ENCODE data around the gene EEFSEC. TPM values are rescaled to one million over a fixed set of nuclear protein-coding genes. Genes with fewer than 3 reads are reported as not detected.

Gene EEFSEC
- total and polyA plus RNA-seq, 2 experiments from 2014 or later = 10.1 to 16.2 TPM

- TF ChIP-seq REST (IDR thresholded peaks at IDR 0.05; ENCODE audit: unreplicated experiment) (no peak), CTCF (conservative IDR thresholded peaks at IDR 0.05; ENCODE audit: low read depth in 2 of 2) (no peak), ETS1 (IDR thresholded peaks at IDR 0.05) (no peak), ZNF331 (CRISPR knock-in tag; IDR thresholded peaks at IDR 0.05; ENCODE audit: low read depth) (no peak)
Observed at GRCh38 chr3:128195369-128195768, 42.1 kb downstream of the EEFSEC start (continued).

GRCh38 chr3:128195802-128196201 is 42.5 kb downstream of the EEFSEC start:
- no peak for ATAC-seq
- H3K4me1 ChIP-seq (ENCODE audit: insufficient read depth) = peaks cover 41% of the 10 kb centered on the region
- no peak for TF ChIP-seq ETS1 (IDR thresholded peaks at IDR 0.05)
- TF ChIP-seq CREB1 (CRISPR knock-in tag; IDR thresholded peaks at IDR 0.05; ENCODE audit: low read depth) = no peak
- no peak for TF ChIP-seq STAT1 (IDR thresholded peaks at IDR 0.05; ENCODE audit: unreplicated experiment)
- TF ChIP-seq JUNB (IDR thresholded peaks at IDR 0.05; ENCODE audit: unreplicated experiment) = no peak
- TF ChIP-seq ZNF331 (CRISPR knock-in tag; IDR thresholded peaks at IDR 0.05; ENCODE audit: low read depth) = no peak
- no peak for TF ChIP-seq REST (IDR thresholded peaks at IDR 0.05; ENCODE audit: unreplicated experiment)
- no peak for TF ChIP-seq NANOG (IDR thresholded peaks at IDR 0.05; ENCODE audit: borderline replicate concordance)
- TF ChIP-seq CTCF (conservative IDR thresholded peaks at IDR 0.05; ENCODE audit: low read depth in 2 of 2) = no peak

More at GRCh38 chr3:128195802-128196201, 42.5 kb downstream of the EEFSEC start:
- H2AFZ ChIP-seq = no peak overlapping the region
- H3K79me2 ChIP-seq (replicated peaks; ENCODE audit: insufficient read depth) = 0 out of 2 replicates have a peak, but pooled peaks cover 4% of the 10 kb centered on the region
- no peak overlapping the region for H3K4me3 Mint-ChIP-seq
- H3K27me3 ChIP-seq (ENCODE audit: insufficient read depth) = no peaks in the 10 kb centered on the region
- H3F3A ChIP-seq (replicated peaks; ENCODE audit: low read depth) = no peaks in the 10 kb centered on the region
- H3K27ac ChIP-seq (ENCODE audit: low read depth) = no peak overlapping the region
- H4K20me1 ChIP-seq (replicated peaks; ENCODE audit: insufficient read depth) = 0 out of 2 replicates have a peak, but pooled peaks cover 5% of the 10 kb centered on the region
- H3K27ac Mint-ChIP-seq = no peak overlapping the region
- H3K4me3 ChIP-seq = no peak overlapping the region
- H3K4me1 Mint-ChIP-seq = peaks cover 52% of the 10 kb centered on the region
- no peak for DNase-seq (ENCODE audit: low spot score)
- H3K4me2 ChIP-seq = no peak overlapping the region
- no peaks in the 10 kb centered on the region for H3K36me3 Mint-ChIP-seq (ENCODE audit: low read depth)
- no peaks in the 10 kb centered on the region for H3K9me3 Mint-ChIP-seq
- H3K9me2 ChIP-seq (ENCODE audit: insufficient read depth) = no peaks in the 10 kb centered on the region
- H3K27me3 Mint-ChIP-seq (ENCODE audit: insufficient read depth, low read depth, poor library complexity) = no peaks in the 10 kb centered on the region
- no peaks in the 10 kb centered on the region for H3K36me3 ChIP-seq (ENCODE audit: insufficient read depth)
